Activated CD8-positive, alpha-beta memory T cell treated with anti-CD3 and anti-CD28 coated beads, Interleukin-2, amount 10 ng/mL, durations not matched to agents 7 days and 5 days (primary cell): ENCODE data around the gene LRRC2. TPM values are rescaled to one million over a fixed set of nuclear protein-coding genes. Genes with fewer than 3 reads are reported as not detected.
"Not testable (repeated sequence)": the region's sequence is repeated elsewhere in the genome, so short reads cannot be mapped to it uniquely, and the experiment has no call there.

Experiments used
- ATAC-seq: fragments of 150-1000 bp; cut with Tn5 transposase; one replicate; pipeline ENCODE4 v1.10.0; 2021; ENCODE audit warnings: moderate library complexity
- CTCF ChIA-PET: fragments of 350-600 bp; sonication (Branson Sonifier 250); formaldehyde crosslinking; loops from one replicate; lab custom pipeline; 2021; ENCODE audit warnings: antibody characterized with exemption; lab: Charles Lee
- DNase-seq: peaks from one replicate; pipeline ENCODE4 v3.0.0-alpha.2; 2020
- H3K27ac Mint-ChIP-seq: one replicate; pipeline ENCODE4 v1.8.0; 2021; ENCODE audit warnings: mild to moderate bottlenecking, mixed read lengths
- H3K27me3 Mint-ChIP-seq: one replicate; pipeline ENCODE4 v1.8.0; 2021; ENCODE audit warnings: mixed read lengths
- H3K36me3 Mint-ChIP-seq: one replicate; pipeline ENCODE4 v1.8.0; 2021; ENCODE audit warnings: mild to moderate bottlenecking, mixed read lengths
- H3K4me1 Mint-ChIP-seq: one replicate; pipeline ENCODE4 v1.8.0; 2021; ENCODE audit warnings: mixed read lengths
- H3K4me3 Mint-ChIP-seq: one replicate; pipeline ENCODE4 v1.8.0; 2021; ENCODE audit warnings: mild to moderate bottlenecking, moderate library complexity, mixed read lengths
- H3K9me3 Mint-ChIP-seq: one replicate; pipeline ENCODE4 v1.8.0; 2022; ENCODE audit warnings: low read depth, mixed read lengths
- total RNA-seq, 2 experiments: library from RNA; stranded (reverse); gene quantifications; one replicate each; pipeline ENCODE4 v1.2.3, GENCODE V29; 2021

Gene LRRC2
- total RNA-seq, 2 experiments from 2014 or later, result 0.07 TPM; not detected in 1

DNA sequence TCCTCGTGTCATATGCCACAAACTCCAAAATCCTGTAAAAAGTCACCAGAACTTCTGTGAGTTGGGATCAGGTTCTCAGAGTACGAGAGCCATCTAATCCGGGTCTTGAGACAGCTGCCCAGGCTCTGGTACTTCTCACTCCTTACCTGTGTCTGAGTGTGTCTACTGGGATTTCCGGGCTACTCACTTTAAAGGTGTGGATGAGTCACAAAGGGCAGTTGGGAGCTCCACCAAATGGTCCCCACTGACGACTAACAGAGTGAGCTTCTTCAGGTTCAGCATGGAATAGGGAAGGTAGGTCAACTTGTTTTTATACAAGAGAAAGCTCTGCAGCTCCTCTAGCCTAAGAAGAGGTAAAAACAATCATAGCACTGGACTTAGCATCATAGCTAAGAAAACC, 38.9 kb downstream of the LRRC2 start:
- Mint-ChIP-seq H3K9me3 (no peaks in the 10 kb centered on the region), H3K4me1 (no peaks in the 10 kb centered on the region), H3K27ac (no peak overlapping the region), H3K27me3 (peaks cover 13% of the 10 kb centered on the region), H3K4me3 (no peak overlapping the region), H3K36me3 (no peaks in the 10 kb centered on the region)
- CTCF ChIA-PET, result interaction anchor here (1.2 kb wide), 1 partner anchor 31 kb away, joined by 3 read pairs; no protein-coding TSS in a partner anchor
- DNase-seq, result no peak
- ATAC-seq, result no peak

GRCh38 chr3:46524832-46525231, 41.3 kb downstream of the LRRC2 start:
- H3K9me3 Mint-ChIP-seq, result no peaks in the 10 kb centered on the region
- DNase-seq (no peak), ATAC-seq (no peak)
- peaks cover 5% of the 10 kb centered on the region for H3K27me3 Mint-ChIP-seq
- no peak overlapping the region for H3K4me3 Mint-ChIP-seq
- no peak overlapping the region for H3K27ac Mint-ChIP-seq
- CTCF ChIA-PET, result interaction anchor here (0.5 to 0.7 kb wide), 2 partner anchors 37 to 46 kb away, joined by 3 to 4 read pairs; no protein-coding TSS in a partner anchor
- no peaks in the 10 kb centered on the region for H3K36me3 Mint-ChIP-seq
- H3K4me1 Mint-ChIP-seq, result no peaks in the 10 kb centered on the region

DNA sequence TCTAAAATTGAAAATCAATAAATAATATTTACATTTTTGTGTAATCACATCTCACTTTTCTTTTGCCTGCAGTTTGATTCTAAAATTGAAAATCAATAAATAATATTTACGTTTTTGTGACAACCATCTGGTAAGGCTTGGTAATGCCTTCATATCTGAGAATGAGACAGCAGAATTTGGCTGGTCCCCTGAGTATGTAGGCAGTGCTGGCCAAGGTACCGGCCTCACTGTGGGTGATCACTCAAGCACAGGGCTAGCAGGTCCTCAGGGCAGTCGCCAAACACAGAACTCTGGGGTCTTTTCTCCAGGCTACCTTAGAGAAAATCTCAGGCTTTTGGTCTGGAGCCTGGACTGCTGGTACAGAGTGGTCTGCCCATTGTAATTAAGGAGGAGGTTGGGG, 42.1 kb downstream of the LRRC2 start:
- ATAC-seq, result no peak
- no peak overlapping the region for H3K4me3 Mint-ChIP-seq
- H3K4me1 Mint-ChIP-seq, result no peaks in the 10 kb centered on the region
- CTCF ChIA-PET, result interaction anchor here (0.7 kb wide), 1 partner anchor 35 kb away, joined by 3 read pairs; no protein-coding TSS in a partner anchor
- peaks cover 5% of the 10 kb centered on the region for H3K27me3 Mint-ChIP-seq
- H3K27ac Mint-ChIP-seq, result no peak overlapping the region
- no peaks in the 10 kb centered on the region for H3K9me3 Mint-ChIP-seq
- DNase-seq, result no peak
- H3K36me3 Mint-ChIP-seq, result no peaks in the 10 kb centered on the region

DNA sequence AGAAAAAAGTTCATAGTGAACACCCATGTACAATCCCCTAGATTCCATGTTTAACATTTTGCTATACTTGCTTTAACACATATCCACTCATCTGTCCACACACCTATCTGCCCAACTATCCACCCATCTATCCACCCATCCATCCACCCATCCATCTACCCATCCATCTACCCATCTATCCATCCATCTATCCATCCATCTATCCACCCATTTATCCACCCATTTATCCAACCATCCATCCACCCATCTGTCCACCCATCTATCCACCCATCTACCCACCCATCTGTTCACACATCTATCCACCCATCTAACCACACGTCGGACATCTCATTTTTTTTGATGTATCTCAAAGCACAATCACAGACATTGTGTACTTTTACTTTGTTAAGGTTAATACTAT, 42.5 kb downstream of the LRRC2 start:
- Mint-ChIP-seq H3K4me3 (no peak overlapping the region), H3K27ac (no peak overlapping the region)
- no peak for ATAC-seq

DNA sequence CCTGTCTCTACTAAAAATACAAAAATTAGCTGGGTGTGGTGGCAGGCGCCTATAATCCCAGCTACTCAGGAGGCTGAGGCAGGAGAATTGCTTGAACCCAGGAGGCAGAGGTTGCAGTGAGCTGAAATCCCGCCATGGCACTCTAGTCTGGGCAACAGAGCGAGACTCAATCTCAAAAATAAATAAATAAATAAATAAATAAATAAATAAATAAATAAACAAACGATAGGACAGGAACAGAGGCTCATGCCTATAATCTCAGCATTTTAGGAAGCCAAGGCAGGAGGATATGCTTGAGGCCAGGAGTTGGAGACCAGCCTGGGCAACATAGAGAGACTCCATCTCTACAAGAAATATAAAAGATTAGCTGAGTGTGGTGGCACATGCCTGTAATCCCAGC, 43.9 kb downstream of the LRRC2 start:
- H3K4me3 Mint-ChIP-seq, H3K9me3 Mint-ChIP-seq, H3K27me3 Mint-ChIP-seq, H3K4me1 Mint-ChIP-seq, DNase-seq, H3K27ac Mint-ChIP-seq, ATAC-seq, H3K36me3 Mint-ChIP-seq: not testable (repeated sequence)
- CTCF ChIA-PET, result interaction anchor here (1.0 to 1.3 kb wide), 4 partner anchors 23 to 36 kb away, joined by 3 read pairs; partner anchors contain the start of gene RTP3

More for the DNA sequence above, 42.5 kb downstream of the LRRC2 start:
- Mint-ChIP-seq H3K9me3 (no peaks in the 10 kb centered on the region), H3K27me3 (peaks cover 5% of the 10 kb centered on the region), H3K4me1 (no peaks in the 10 kb centered on the region), H3K36me3 (no peaks in the 10 kb centered on the region)
- CTCF ChIA-PET, result interaction anchor here (0.7 kb wide), 1 partner anchor 34 kb away, joined by 3 read pairs; no protein-coding TSS in a partner anchor
- DNase-seq, result no peak

GRCh38 chr3:46521096-46521495, 45.0 kb downstream of the LRRC2 start:
- Mint-ChIP-seq H3K27me3 (peaks cover 5% of the 10 kb centered on the region), H3K27ac (no peak overlapping the region), H3K4me1 (peaks cover 6% of the 10 kb centered on the region), H3K9me3 (no peaks in the 10 kb centered on the region), H3K4me3 (no peak overlapping the region), H3K36me3 (no peaks in the 10 kb centered on the region)
- CTCF ChIA-PET, result interaction anchor here (1.1 to 1.3 kb wide), 2 partner anchors 25 to 37 kb away, joined by 3 read pairs; no protein-coding TSS in a partner anchor
- DNase-seq (no peak), ATAC-seq (no peak)

DNA sequence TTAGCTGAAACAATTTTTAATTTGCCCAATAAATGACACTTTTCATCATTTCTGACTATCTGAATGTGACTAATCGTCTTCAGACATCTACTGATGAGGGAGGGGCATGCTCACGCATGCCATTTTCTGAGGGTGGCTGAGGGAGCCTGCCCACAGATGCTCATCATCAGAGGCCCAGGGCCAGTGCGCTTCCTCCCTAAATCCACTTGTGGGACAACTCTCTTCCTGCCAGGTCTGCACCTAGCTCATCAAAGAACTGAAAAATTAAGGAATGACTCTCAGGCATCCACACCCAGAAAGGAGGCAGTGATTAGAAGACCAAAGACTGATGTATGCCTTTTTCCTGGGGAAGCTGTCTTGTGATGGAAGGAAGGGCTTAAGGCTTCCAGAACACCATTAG, 45.6 kb downstream of the LRRC2 start:
- CTCF ChIA-PET, result interaction anchor here (1.1 kb wide), 2 partner anchors 24 to 38 kb away, joined by 3 read pairs; no protein-coding TSS in a partner anchor
- H3K36me3 Mint-ChIP-seq, result no peaks in the 10 kb centered on the region

DNA sequence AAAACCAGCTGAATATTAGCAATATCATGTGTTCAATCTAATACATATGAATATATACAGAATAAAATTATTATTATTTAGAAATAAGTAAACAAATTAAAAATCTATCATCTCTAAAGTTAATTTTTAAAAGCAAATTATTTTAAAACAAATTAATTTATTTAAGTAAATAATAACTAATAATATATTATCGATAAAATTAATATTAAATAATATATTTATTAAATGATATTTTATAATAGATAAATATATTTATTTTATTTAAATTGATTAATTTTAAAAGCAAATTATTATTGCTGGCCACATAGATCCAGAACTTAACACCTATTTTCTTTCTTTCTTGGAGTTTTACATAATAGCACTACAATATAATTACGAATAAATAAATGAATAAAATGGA, 46.1 kb downstream of the LRRC2 start:
- CTCF ChIA-PET, result interaction anchor here (0.8 to 1.1 kb wide), 4 partner anchors 9 to 39 kb away, joined by 3 to 4 read pairs (median 3); no protein-coding TSS in a partner anchor
- no peak overlapping the region for H3K27ac Mint-ChIP-seq
- no peak overlapping the region for H3K4me3 Mint-ChIP-seq
- H3K4me1 Mint-ChIP-seq, result peaks cover 6% of the 10 kb centered on the region
- DNase-seq (no peak), ATAC-seq (no peak)
- H3K9me3 Mint-ChIP-seq, result no peaks in the 10 kb centered on the region
- H3K27me3 Mint-ChIP-seq, result peaks cover 5% of the 10 kb centered on the region
- H3K36me3 Mint-ChIP-seq, result no peaks in the 10 kb centered on the region

More for the DNA sequence above, 45.6 kb downstream of the LRRC2 start:
- no peak for ATAC-seq
- peaks cover 5% of the 10 kb centered on the region for H3K27me3 Mint-ChIP-seq
- H3K4me1 Mint-ChIP-seq, result peaks cover 6% of the 10 kb centered on the region
- no peak for DNase-seq
- H3K9me3 Mint-ChIP-seq, result no peaks in the 10 kb centered on the region
- no peak overlapping the region for H3K27ac Mint-ChIP-seq
- H3K4me3 Mint-ChIP-seq, result no peak overlapping the region

DNA sequence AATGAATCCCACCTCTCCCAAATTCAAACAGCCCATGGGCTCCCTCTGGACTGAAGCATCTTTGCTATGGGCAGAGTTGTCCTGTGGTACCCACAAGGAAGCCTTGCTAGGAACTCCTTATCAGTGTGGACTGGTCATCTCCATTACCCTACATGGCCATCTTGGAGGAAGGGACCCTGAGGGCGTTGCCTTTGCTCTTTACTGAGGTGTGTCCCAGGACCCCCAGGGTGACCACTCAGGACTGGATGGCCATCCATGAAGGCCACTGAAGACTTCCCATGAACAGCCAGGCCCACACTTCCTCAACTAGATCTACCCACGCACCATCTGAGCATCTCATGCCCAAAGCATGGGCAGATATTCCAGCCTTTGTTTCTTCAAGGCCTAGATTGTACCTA, 48.3 kb downstream of the LRRC2 start:
- ATAC-seq (no peak), DNase-seq (no peak)
- no peak overlapping the region for H3K27ac Mint-ChIP-seq
- peaks cover 2% of the 10 kb centered on the region for H3K27me3 Mint-ChIP-seq
- CTCF ChIA-PET, result interaction anchor here (1.0 to 3.1 kb wide), 4 partner anchors 17 to 40 kb away, joined by 3 to 13 read pairs (median 10); no protein-coding TSS in a partner anchor
- H3K4me1 Mint-ChIP-seq, result peaks cover 6% of the 10 kb centered on the region
- no peak overlapping the region for H3K4me3 Mint-ChIP-seq
- H3K9me3 Mint-ChIP-seq, result no peaks in the 10 kb centered on the region
- H3K36me3 Mint-ChIP-seq, result no peaks in the 10 kb centered on the region

DNA sequence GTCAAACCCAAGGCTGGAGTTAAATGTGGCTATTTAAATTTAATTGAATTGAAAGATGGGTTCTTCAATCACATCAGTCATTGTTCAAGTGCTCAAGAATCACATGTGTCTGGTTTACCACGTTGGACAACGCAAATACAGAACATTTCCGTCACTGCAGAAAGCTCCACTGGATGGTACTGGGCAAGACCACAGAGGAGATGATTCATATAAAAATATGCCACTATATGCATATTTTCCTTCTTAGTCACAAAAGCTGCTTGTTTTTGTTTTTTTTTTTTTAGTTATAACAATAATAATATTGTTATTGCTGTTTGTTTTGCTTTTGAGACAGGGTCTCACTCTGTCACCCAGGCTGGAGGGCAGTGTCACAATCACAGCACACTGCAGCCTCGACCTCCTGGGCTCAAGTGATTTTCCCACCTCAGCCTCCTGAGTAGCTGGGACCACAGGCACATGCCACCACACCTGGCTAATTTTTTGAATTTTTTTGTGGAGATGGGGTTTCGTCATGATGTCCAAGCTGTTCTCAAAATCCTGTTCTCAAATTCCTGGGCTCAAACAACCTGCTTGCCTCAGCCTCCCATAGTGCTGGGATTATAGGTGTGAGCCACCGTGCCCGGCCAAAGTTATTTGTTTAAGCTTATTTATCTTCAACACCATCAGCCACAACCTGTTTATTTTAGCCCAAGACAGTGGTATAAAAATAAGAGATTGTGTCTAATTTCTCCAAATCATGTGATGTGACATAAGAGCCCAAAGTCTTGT, 48.9 kb downstream of the LRRC2 start:
- no peaks in the 10 kb centered on the region for H3K36me3 Mint-ChIP-seq
- no peak for DNase-seq
- CTCF ChIA-PET, result interaction anchor here (1.0 to 3.1 kb wide), 4 partner anchors 21 to 41 kb away, joined by 3 to 13 read pairs (median 10); no protein-coding TSS in a partner anchor
- peak; percentile 51 for ATAC-seq
- H3K27me3 Mint-ChIP-seq, result peaks cover 6% of the 10 kb centered on the region
- H3K9me3 Mint-ChIP-seq, result no peaks in the 10 kb centered on the region
- peaks cover 6% of the 10 kb centered on the region for H3K4me1 Mint-ChIP-seq
- no peak overlapping the region for H3K4me3 Mint-ChIP-seq
- no peak overlapping the region for H3K27ac Mint-ChIP-seq

- Mint-ChIP-seq H3K27me3 (peaks cover 6% of the 10 kb centered on the region), H3K27ac (no peak overlapping the region), H3K4me1 (peaks cover 6% of the 10 kb centered on the region), H3K9me3 (no peaks in the 10 kb centered on the region), H3K4me3 (no peak overlapping the region), H3K36me3 (no peaks in the 10 kb centered on the region)
- ATAC-seq, result no peak
- CTCF ChIA-PET, result interaction anchor here (1.0 to 3.1 kb wide), 4 partner anchors 22 to 42 kb away, joined by 3 to 13 read pairs (median 10); no protein-coding TSS in a partner anchor
- no peak for DNase-seq
These were observed 49.6 kb downstream of the LRRC2 start for GRCh38 chr3:46516521-46516920.

DNA sequence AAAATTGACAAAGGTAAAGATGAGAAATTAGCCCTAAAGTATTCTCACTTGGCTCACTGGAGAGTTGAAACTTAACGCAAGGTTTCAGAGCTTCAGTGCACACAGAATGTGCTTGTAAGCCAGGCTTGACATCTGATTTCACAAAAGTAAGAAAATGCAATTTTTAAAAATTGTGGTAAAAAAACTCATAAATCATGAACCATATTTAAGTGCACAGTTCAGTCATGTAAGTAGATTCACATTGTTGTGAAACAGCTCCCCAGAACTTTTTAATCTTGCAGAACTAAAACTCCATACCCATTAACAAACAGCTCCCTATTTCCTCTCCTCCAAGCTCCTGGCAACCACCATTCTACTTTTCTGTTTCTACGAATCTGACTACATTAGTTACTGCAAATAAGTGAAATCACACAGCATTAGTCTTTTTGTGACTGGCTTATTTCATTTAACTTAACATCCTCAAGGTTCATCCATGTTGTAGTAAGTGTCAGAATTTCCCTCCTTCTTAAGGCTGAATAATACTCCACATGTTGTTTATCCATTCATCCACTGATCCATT, 53.8 kb downstream of the LRRC2 start:
- H3K4me3 Mint-ChIP-seq, result no peak overlapping the region
- H3K36me3 Mint-ChIP-seq, result no peaks in the 10 kb centered on the region
- H3K27ac Mint-ChIP-seq, result no peak overlapping the region
- no peaks in the 10 kb centered on the region for H3K9me3 Mint-ChIP-seq
- peaks cover 10% of the 10 kb centered on the region for H3K4me1 Mint-ChIP-seq
- peaks cover 19% of the 10 kb centered on the region for H3K27me3 Mint-ChIP-seq
- ATAC-seq, result no peak
- no peak for DNase-seq
- CTCF ChIA-PET, result interaction anchor here (0.7 to 6.5 kb wide), 4 partner anchors 11 to 117 kb away, joined by 3 to 37 read pairs (median 4); no protein-coding TSS in a partner anchor

- no peaks in the 10 kb centered on the region for H3K36me3 Mint-ChIP-seq
- no peaks in the 10 kb centered on the region for H3K9me3 Mint-ChIP-seq
- ATAC-seq (no peak), DNase-seq (no peak)
- CTCF ChIA-PET, result interaction anchor here (0.6 to 6.5 kb wide), 6 partner anchors 10 to 55 kb away, joined by 3 to 37 read pairs (median 3); no protein-coding TSS in a partner anchor
- no peak overlapping the region for H3K27ac Mint-ChIP-seq
- no peak overlapping the region for H3K4me3 Mint-ChIP-seq
- peaks cover 11% of the 10 kb centered on the region for H3K4me1 Mint-ChIP-seq
- H3K27me3 Mint-ChIP-seq, result peaks cover 22% of the 10 kb centered on the region
These were observed 56.4 kb downstream of the LRRC2 start for GRCh38 chr3:46509661-46510187.
